ENCODE measurements around the gene RALBP1.

The RALBP1 gene

DNA sequence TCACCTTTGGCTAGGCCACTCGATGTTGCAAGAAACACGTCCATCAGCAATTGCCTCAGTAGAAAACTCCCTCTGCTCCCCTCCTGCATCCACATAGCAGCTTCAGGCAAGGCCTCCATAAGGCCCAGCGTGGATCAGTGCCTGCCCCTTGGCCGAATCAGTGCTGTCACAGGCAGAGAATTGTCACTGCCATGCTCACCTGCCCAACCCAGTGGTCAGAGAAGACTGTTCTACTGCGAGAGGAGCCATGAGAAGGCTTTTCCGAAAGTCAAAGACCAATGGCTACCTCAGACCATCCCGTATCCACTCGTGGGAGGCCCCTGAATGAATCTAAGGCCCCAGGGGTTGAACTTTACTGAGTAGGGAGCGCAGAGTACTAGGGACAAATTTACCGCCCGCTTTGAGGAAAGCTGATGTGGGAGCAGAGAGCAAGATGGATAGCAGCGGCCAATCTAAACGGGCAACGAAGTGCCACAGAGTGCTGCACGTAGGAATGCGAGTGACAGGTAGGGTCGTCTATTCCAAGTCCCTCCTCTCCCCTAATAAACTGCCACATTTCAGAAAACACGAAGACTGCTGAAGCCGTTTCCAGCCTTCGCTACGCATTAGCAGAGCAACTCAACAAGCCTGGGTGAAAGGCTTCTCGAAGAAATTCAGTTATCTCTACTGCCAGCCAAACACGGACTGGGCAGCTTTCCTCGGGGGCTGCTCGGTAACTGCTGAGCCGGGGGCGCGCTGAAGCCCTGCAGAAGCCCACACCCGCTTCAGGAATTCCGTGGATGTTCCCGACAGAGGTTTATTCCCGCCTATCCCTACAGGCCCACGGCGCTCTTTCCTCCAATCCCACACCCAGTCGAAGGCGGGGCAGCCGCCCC lies 968 bp upstream of the RALBP1 start:
- no peak for TF ChIP-seq EGR1 (IDR thresholded peaks at IDR 0.05)
- TF ChIP-seq, protein P1, sequence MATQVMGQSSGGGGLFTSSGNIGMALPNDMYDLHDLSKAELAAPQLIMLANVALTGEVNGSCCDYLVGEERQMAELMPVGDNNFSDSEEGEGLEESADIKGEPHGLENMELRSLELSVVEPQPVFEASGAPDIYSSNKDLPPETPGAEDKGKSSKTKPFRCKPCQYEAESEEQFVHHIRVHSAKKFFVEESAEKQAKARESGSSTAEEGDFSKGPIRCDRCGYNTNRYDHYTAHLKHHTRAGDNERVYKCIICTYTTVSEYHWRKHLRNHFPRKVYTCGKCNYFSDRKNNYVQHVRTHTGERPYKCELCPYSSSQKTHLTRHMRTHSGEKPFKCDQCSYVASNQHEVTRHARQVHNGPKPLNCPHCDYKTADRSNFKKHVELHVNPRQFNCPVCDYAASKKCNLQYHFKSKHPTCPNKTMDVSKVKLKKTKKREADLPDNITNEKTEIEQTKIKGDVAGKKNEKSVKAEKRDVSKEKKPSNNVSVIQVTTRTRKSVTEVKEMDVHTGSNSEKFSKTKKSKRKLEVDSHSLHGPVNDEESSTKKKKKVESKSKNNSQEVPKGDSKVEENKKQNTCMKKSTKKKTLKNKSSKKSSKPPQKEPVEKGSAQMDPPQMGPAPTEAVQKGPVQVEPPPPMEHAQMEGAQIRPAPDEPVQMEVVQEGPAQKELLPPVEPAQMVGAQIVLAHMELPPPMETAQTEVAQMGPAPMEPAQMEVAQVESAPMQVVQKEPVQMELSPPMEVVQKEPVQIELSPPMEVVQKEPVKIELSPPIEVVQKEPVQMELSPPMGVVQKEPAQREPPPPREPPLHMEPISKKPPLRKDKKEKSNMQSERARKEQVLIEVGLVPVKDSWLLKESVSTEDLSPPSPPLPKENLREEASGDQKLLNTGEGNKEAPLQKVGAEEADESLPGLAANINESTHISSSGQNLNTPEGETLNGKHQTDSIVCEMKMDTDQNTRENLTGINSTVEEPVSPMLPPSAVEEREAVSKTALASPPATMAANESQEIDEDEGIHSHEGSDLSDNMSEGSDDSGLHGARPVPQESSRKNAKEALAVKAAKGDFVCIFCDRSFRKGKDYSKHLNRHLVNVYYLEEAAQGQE (IDR thresholded peaks at IDR 0.05; ENCODE audit: low read depth), result no peak; the same call in 1 of the 2 replicates
- TF ChIP-seq TEAD4 (IDR thresholded peaks at IDR 0.05), result peak; percentile 64
- peak; percentile 44; the same call in 1 of the 2 replicates for TF ChIP-seq RAD21 (IDR thresholded peaks at IDR 0.05; ENCODE audit: low read depth)
- no peak for TF ChIP-seq CEBPB (IDR thresholded peaks at IDR 0.05)

DNA sequence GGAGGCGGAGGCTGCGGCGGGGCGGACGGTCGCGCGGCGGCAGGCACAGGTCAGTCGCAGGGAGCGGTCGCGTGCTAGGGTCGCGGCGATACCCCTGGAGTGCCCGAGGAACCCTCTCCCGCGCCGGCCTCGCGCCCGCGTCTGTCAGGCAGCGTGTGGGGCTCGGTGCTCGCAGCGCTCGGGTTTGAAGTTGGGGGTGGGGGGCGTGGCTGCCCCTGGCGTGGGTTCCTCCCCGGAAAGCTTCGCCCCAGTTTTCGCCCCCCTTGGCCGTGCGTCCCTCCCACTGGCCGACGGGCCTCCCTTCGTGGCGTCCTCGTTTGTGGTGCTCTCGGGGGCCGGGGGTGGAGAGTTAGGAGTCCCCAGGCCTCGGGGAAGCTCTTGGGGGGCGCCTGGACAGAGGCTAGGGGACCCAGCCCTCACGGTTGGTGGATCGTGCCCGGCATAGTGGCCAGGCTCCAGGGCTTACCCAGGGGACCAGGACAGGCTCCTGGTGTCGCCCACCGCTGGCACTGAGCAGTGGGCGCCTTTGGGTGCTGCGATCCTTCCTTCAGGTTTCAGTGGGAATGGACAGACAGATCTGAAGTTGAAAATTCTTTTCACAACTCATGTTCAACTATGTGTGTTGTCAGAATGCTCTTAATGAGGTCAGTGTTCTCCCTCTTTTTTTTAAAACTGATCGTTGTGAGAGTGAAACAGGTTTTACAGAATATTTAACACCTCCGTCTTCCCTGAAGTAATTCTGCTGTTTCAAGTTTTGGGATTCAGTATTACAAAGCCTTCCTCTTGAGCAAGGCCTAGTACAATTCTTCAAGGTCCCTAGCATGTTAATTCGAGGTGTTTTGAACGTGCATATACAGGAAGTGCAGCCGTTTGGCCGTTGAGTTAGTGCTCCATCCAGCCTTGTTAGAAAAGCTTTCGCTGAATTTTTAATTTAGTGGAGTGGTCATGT lies 604 bp downstream of the RALBP1 start:
- TF ChIP-seq, protein P2, sequence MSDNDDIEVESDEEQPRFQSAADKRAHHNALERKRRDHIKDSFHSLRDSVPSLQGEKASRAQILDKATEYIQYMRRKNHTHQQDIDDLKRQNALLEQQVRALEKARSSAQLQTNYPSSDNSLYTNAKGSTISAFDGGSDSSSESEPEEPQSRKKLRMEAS (IDR thresholded peaks at IDR 0.05), result peak; percentile 71
- TF ChIP-seq, protein P3, sequence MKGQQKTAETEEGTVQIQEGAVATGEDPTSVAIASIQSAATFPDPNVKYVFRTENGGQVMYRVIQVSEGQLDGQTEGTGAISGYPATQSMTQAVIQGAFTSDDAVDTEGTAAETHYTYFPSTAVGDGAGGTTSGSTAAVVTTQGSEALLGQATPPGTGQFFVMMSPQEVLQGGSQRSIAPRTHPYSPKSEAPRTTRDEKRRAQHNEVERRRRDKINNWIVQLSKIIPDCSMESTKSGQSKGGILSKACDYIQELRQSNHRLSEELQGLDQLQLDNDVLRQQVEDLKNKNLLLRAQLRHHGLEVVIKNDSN (IDR thresholded peaks at IDR 0.05), result no peak
- peak; percentile 73 for TF ChIP-seq ZBTB7A (IDR thresholded peaks at IDR 0.05; ENCODE audit: low read depth)

DNA sequence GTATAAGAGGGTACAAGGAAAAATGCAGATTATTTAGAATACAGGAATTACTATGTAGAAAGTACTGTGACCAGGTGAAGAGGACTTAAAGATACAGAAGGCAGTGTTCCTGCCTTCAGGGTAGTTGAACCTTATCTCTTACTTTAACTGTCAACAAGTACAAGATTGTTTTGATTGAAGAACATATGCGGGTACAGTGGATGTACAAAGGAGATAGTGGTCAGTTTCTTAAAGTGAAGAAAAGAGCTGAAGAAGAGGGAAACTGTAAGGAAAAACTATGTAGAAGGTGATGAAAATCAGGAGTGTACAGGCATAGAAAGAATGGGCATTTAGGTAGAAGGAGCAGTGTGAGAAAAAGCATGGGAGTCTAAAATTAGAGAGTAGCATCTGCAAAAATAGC lies 2.2 kb downstream of the RALBP1 start:
- TF ChIP-seq YY1 (IDR thresholded peaks at IDR 0.05; ENCODE audit: low read depth) (no peak), FOXM1 (IDR thresholded peaks at IDR 0.05; ENCODE audit: borderline replicate concordance, low read depth) (no peak), TEAD4 (IDR thresholded peaks at IDR 0.05) (no peak), EGR1 (IDR thresholded peaks at IDR 0.05) (no peak)
- TF ChIP-seq, protein P2 (IDR thresholded peaks at IDR 0.05), result no peak
- TF ChIP-seq, protein P1 (IDR thresholded peaks at IDR 0.05; ENCODE audit: low read depth), result no peak
- TF ChIP-seq, protein P3 (IDR thresholded peaks at IDR 0.05), result no peak

DNA sequence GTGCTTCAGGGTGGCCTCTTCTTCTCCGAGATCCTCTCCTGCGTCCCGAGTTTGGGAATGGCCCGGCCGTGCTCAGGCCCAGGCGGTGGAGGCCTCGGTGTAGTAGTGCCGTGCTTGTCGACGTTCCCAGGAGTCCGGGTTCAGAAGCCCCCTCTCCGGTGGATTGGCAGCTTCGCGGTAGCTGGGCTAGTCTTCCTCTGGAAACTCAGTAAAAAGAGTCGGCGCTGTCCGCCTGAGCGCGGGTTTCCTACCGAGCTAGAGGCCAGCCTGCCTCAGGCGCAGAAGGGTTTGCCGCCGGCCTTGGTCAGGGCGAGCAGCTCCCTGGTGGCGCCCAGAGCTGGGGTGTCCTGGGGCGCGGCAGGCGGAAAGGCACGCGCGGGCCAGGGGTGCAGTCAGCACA lies 3.2 kb downstream of the RALBP1 start:
- TF ChIP-seq TEAD4 (IDR thresholded peaks at IDR 0.05), result no peak
- TF ChIP-seq FOXM1 (IDR thresholded peaks at IDR 0.05; ENCODE audit: borderline replicate concordance, low read depth), result no peak
- no peak for TF ChIP-seq EP300 (IDR thresholded peaks at IDR 0.05; ENCODE audit: borderline replicate concordance)
- no peak for TF ChIP-seq RAD21 (IDR thresholded peaks at IDR 0.05; ENCODE audit: low read depth)
- TF ChIP-seq, protein P2 (IDR thresholded peaks at IDR 0.05), result no peak
- no peak for TF ChIP-seq EGR1 (IDR thresholded peaks at IDR 0.05)
- TF ChIP-seq TCF12 (IDR thresholded peaks at IDR 0.05; ENCODE audit: low read depth), result no peak
- no peak for TF ChIP-seq NFIC (IDR thresholded peaks at IDR 0.05)
- TF ChIP-seq ZBTB7A (IDR thresholded peaks at IDR 0.05; ENCODE audit: low read depth), result no peak
- TF ChIP-seq, protein P1 (IDR thresholded peaks at IDR 0.05; ENCODE audit: low read depth), result no peak
- TF ChIP-seq CREB1 (IDR thresholded peaks at IDR 0.05; ENCODE audit: low read depth), result no peak
